ENCODE measurements around the gene CALR3.

GRCh38 chr19:16518061-16518460 lies 22.1 kb upstream of the CALR3 start:
- TF ChIP-seq TAF1 (IDR thresholded peaks at IDR 0.05; ENCODE audit: low read depth) (no peak), YY1 (IDR thresholded peaks at IDR 0.05; ENCODE audit: low read depth) (no peak), CEBPB (IDR thresholded peaks at IDR 0.05) (no peak), RAD21 (IDR thresholded peaks at IDR 0.05; ENCODE audit: low read depth) (no peak), EP300 (IDR thresholded peaks at IDR 0.05; ENCODE audit: borderline replicate concordance) (no peak), CREB1 (IDR thresholded peaks at IDR 0.05; ENCODE audit: low read depth) (no peak), FOXM1 (IDR thresholded peaks at IDR 0.05; ENCODE audit: borderline replicate concordance, low read depth) (no peak), ZBTB7A (IDR thresholded peaks at IDR 0.05; ENCODE audit: low read depth) (no peak), TCF12 (IDR thresholded peaks at IDR 0.05; ENCODE audit: low read depth) (no peak)
- TF ChIP-seq, protein P1, sequence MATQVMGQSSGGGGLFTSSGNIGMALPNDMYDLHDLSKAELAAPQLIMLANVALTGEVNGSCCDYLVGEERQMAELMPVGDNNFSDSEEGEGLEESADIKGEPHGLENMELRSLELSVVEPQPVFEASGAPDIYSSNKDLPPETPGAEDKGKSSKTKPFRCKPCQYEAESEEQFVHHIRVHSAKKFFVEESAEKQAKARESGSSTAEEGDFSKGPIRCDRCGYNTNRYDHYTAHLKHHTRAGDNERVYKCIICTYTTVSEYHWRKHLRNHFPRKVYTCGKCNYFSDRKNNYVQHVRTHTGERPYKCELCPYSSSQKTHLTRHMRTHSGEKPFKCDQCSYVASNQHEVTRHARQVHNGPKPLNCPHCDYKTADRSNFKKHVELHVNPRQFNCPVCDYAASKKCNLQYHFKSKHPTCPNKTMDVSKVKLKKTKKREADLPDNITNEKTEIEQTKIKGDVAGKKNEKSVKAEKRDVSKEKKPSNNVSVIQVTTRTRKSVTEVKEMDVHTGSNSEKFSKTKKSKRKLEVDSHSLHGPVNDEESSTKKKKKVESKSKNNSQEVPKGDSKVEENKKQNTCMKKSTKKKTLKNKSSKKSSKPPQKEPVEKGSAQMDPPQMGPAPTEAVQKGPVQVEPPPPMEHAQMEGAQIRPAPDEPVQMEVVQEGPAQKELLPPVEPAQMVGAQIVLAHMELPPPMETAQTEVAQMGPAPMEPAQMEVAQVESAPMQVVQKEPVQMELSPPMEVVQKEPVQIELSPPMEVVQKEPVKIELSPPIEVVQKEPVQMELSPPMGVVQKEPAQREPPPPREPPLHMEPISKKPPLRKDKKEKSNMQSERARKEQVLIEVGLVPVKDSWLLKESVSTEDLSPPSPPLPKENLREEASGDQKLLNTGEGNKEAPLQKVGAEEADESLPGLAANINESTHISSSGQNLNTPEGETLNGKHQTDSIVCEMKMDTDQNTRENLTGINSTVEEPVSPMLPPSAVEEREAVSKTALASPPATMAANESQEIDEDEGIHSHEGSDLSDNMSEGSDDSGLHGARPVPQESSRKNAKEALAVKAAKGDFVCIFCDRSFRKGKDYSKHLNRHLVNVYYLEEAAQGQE (IDR thresholded peaks at IDR 0.05; ENCODE audit: low read depth): no peak
- TF ChIP-seq, protein P2, sequence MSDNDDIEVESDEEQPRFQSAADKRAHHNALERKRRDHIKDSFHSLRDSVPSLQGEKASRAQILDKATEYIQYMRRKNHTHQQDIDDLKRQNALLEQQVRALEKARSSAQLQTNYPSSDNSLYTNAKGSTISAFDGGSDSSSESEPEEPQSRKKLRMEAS (IDR thresholded peaks at IDR 0.05): no peak
